GM21737 (cell line): ENCODE measurements around the gene CFB.

Source experiments
- ATAC-seq: cut with Tn5 transposase; IDR thresholded peaks from one replicate; pipeline ENCODE4 v1.9.1; 2021; ENCODE audit warnings: mild to moderate bottlenecking, moderate library complexity; ENCODE audit not compliant: unreplicated experiment

CFB gene

DNA sequence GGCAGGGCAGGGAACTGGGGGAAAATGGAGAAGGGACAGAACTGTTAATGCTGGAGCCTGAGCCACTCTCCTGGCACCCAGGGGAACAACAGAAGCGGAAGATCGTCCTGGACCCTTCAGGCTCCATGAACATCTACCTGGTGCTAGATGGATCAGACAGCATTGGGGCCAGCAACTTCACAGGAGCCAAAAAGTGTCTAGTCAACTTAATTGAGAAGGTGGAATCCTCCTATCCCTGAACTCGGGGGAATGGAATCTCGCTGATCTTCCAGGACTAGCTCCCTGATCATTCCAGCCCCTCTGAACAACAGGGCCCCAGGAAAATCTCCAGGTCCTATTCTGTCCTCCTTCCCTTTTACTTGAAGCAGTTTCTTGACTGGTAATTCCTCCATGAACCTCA, 2.0 kb downstream of the CFB start:
- no peak for ATAC-seq

DNA sequence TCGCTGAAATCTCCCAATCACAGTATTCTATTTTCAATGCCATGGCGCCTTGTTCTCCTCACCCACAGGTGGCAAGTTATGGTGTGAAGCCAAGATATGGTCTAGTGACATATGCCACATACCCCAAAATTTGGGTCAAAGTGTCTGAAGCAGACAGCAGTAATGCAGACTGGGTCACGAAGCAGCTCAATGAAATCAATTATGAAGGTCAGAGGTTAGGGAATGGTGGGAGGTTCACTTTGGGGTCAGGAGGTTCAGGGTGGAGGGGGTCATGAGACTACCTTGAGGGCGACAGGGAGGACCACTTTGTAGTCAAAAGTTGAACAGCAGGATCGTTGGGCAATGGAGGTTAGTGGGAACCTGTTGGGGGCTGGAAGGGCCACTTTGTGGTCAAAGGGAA, 2.4 kb downstream of the CFB start:
- ATAC-seq = no peak

DNA sequence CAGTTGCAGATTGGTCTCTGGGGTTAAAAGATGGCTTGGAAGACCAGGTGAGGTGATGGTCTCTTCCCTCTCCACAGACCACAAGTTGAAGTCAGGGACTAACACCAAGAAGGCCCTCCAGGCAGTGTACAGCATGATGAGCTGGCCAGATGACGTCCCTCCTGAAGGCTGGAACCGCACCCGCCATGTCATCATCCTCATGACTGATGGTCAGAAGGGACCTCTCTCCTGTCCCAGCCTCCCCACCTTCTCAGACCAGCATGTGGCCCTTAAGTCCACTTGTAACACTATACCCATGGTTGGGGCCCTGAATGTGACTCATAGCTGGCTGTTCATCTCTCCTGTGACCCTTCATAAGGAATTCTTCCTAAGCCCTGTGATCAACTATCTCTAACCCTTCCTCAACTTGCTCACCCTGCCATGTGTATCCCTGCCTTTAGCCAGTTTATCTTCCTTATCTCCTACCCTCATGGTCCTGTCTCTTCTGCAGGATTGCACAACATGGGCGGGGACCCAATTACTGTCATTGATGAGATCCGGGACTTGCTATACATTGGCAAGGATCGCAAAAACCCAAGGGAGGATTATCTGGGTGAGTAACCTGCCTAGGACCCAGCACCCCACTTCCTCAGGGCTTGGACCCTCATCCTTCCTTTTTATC, 3.0 kb downstream of the CFB start:
- no peak for ATAC-seq

DNA sequence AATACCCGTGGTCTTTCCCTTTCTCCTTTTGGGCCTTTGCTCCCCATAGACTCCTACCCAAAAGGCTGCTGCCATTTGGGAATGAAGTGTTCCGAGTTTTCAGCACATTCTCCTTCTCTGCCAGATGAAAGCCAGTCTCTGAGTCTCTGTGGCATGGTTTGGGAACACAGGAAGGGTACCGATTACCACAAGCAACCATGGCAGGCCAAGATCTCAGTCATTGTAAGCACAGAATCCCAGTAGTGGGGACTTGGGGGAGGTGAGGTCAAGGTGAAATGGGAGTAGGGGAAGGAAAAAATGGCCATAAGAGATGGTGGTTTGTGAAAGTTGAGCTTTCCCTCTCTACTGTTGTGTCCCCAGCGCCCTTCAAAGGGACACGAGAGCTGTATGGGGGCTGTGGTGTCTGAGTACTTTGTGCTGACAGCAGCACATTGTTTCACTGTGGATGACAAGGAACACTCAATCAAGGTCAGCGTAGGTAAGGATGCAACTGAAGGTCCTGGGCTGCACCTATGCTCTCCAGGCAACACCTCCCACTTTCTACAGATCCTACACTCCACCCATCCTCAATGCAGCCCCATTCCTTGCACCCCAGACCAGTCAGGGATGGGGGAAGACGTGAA, 4.1 kb downstream of the CFB start:
- ATAC-seq = no peak

DNA sequence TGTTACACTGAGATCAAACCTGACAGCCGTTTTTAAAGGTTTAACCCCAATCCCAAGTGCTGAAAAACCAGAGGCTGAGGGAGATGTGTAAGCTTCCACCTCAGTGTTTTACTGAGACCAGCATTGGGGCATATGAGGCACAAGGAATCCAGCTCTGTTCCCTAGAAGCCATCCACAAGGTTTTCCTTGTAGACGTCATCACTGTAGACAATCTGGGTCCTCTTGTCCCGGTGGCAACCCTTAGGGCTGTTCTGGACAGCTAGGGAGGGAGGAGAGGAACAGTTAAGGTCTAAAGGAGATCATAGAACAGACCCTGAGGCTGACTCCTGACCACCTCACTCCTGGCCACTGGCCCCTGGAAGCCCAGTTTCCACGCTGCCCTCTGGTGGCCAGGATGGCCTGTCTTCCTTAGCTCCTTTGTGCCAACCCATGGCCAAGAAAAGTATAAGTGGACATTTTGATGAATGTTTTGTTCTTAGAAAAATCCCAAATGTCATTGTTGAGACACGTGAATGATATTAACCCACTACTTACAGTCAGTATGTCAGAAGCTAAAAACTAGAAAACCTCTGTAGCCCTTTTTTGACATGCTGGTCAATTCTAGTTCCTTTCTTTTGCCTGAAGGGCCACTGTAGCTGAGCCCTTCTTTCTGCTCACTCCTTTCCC, 6.4 kb downstream of the CFB start:
- no peak for ATAC-seq

DNA sequence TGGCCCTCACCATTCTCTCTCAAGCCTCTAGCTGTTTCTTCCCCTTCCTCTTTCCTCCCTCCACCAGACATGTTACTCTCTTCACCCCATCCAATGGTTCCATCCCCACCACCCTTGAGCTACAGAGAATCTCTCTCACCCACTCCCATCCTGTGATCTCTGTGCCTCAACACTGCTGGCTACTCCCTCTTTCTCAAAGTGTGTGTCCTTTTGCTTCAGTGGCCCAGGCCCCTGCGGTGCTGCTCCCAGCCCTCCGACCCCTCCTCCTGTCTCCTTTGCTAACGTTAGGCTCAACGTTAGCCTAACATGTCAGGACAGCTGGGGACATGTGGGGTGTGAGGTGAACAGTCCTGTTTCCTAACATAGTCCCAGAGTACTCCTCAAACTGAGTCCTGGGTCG, 7.0 kb downstream of the CFB start:
- no peak for ATAC-seq

DNA sequence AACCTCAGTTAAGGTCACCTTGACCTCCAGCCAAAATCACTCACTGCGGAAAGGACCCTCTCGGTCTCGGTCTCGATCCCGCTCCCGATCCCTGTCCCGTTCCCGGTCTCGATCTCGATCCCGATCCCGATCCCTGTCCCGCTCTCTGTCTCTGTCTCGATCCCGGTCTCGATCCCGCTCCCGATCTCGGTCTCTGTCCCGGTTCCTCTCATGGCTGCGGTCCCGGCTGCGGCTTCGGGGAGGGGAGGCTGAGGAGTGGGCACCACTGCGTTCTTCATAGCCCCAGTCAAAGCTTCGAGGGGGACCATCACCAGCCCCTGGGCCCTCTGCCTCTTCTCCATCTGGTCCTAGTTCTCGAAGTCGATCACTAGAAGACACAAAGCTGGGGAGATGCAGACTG, 8.6 kb downstream of the CFB start:
- no peak for ATAC-seq

DNA sequence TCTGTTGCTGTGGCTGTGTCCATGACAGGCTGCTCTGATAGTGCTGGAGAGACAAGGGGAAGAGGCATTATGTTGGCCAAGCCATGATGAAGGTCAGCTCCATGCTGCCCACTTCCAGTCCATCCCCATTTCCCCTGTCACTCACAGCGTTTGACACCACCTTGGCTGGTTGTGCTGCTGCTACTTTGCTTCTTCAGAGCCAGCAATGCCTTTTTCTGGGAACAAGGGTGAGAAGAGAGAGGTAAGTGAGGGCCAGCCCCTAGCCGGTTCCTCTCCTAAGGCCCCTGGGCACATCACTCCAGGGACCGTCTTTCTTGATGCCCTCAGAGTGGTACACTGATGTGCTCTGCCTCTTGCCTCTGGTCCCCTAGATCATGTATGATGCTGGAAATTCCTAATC, 10.9 kb downstream of the CFB start:
- ATAC-seq = no peak

DNA sequence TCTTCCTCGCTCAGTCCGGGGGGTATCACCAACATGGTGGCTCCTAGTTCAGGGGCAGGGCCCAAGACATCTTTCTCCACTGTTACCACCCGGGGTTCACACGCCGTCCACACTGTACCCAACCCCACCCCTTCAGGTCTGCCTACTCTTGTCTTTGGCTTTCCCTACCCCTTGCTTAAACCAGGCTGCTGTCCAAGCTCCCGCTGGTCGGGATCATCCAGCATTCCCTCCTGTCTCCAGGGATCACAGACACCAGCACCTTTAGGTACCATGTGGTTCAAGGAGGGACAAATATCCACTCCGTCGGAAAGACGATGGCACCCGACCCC, 12.5 kb downstream of the CFB start:
- ATAC-seq = no peak

DNA sequence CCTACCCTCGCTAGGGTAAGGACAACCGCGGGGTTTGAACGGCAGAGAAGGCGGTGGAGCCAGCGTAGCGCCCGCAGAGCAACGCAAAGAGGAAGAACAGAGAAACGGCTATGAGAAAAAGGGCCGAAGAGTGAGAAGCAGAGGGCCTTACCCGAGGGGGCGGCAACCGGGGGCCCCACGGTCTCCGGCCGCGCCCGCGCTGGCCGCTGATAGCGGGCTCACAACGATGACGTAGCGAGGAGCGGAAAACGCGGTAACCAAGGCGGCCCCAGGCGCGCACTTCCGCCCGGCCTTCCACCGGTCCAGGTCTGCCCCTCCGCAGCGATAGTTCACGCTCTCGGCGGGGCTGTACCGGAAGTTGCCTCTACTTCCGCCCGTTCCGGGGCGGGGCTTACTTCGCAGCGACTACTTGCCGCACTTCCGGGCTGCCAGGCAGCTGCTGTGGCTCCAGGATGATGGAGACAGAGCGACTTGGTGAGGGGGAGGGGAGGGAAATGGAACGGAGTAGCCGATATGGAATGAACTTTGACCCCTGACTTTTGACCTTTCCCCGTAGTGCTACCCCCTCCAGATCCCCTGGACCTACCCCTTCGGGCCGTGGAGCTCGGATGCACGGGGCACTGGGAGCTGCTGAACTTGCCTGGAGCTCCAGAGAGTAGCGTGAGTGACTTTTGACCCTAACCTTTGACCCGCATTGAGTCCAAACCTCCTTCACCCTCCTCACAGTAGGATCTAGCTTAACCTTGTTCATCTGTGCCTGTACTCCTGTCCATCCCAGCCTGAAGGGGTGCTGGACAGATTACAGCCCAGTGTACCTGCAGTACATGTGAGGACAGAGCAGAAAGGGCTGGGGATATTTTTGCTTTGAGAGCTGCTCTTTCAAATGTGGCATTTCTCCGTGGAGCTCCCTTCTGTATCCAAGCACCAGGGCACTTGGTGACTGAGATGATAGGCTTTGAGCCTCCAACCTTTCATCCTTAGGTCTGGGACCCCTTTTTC, 13.1 kb downstream of the CFB start, which contains the start of the genes NELFE and SKIC2:
Gene NELFE (minus strand): TSS at position 231 of the 999 bp plus-strand sequence. CDS start 525 bp downstream, outside the sequence.
Gene SKIC2 (plus strand): TSS at position 435 of the 999 bp plus-strand sequence. CDS start 18 bp downstream, at position 453.
- ATAC-seq = peak; percentile 95

DNA sequence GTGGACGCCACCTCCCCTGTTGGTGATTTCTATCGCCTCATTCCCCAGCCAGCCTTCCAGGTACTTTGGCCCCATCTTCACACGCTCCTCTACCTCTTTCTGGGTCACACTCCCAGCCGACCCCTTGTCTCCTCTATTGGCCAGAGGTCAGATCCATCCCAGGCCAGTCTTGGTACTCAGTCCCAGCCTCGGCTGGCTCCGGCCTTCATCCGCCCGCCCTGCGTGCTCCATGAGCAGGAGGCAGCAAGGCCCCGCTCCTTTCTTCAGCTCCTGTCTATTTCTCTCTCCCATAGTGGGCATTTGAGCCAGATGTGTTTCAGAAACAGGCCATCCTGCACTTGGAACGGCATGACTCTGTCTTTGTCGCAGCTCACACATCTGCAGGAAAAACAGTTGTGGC, 15.7 kb downstream of the CFB start:
- ATAC-seq = no peak

DNA sequence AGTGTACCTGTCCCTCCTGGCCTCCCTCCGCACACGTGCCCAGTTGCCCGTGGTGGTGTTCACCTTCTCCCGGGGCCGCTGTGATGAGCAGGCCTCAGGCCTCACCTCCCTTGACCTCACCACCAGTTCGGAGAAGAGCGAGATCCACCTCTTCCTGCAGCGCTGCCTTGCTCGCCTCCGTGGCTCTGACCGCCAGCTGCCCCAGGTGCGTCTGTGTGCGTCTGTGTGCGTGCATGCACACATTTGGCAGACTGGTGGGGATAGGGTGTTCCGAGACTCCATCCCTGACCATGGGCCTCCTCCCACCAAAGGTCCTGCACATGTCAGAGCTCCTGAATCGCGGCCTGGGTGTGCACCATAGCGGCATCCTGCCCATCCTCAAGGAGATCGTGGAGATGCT, 18.0 kb downstream of the CFB start:
- ATAC-seq = no peak

DNA sequence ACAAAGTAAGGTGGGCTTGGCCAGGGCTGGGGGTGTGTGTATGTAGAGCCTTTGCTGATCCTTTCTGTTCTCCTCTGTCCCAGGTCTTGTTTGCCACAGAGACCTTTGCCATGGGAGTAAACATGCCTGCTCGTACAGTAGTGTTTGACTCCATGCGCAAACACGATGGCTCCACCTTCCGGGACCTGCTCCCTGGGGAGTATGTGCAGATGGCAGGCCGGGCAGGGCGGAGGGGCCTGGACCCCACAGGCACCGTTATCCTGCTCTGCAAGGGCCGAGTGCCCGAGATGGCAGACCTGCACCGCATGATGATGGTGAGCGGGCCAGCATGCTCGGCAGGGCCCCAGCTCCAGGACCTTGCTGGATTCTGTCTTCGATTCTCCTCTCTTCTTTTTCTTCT, 19.8 kb downstream of the CFB start:
- no peak for ATAC-seq

DNA sequence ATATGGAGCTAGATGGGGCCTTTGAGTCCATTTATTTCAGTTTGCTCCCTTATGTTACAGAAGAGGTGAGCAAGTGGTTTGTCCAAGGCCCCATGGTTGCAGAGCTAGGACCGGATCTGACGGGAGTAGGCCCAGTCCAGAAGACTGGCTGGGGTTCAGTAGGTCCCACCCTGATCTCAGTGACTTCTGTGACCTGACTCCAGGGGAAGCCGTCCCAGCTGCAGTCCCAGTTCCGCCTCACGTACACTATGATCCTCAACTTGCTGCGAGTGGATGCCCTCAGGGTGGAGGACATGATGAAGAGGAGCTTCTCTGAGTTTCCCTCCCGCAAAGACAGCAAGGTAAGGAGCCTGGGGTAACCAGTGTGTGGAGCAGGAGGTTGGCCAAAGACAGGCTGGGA, 20.6 kb downstream of the CFB start:
- ATAC-seq = no peak

DNA sequence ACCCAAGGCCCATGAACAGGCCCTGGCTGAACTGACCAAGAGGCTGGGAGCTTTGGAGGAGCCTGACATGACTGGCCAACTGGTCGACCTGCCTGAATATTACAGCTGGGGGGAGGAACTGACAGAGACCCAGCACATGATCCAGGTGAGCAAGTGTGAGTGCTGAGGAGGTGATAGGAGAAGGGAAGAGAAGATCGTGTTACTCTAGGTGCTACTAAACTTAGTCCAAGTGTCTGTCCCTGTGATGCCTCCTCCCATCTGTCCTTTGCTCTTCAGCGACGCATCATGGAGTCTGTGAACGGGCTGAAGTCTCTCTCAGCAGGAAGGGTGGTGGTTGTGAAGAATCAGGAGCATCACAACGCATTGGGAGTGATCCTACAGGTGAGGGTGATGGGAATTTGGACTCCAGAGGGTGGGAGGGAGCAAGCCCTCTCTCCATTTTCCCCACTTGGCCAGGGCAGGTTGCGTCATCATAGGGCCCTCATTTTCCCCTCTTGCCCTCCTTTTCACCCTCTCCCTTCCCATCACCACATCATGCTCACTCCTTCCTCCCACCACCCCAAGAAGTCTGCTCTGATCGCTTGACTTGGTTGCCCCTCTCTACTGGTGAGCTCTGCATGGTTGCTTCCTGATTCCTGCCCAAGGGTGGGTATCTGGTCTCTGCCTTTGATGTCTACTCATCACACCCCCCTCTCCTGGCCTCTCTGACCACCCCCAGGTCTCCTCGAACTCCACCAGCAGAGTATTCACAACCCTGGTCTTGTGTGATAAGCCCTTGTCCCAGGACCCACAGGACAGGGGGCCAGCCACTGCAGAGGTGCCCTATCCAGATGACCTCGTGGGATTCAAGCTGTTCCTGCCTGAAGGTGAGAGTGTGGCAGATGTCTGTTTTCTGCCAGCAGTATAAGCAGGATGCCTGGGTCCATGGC, 21.4 kb downstream of the CFB start:
- ATAC-seq = no peak

DNA sequence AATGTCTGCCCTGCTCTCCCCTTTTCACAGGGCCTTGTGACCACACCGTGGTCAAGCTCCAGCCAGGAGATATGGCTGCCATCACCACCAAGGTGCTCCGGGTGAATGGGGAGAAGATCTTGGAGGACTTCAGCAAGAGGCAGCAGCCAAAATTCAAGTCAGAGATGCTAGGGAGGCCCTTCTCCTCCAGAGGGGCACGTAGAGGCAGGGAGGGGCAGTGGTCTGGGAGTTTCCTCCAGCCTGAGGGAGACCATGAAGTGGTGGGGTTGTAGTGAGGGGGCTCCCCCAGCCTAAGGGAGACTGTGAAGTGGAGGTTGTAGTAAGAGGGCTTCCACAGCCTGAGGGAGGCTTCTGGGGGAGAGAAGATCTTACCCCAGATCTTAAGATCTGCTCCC, 22.0 kb downstream of the CFB start:
- no peak for ATAC-seq

DNA sequence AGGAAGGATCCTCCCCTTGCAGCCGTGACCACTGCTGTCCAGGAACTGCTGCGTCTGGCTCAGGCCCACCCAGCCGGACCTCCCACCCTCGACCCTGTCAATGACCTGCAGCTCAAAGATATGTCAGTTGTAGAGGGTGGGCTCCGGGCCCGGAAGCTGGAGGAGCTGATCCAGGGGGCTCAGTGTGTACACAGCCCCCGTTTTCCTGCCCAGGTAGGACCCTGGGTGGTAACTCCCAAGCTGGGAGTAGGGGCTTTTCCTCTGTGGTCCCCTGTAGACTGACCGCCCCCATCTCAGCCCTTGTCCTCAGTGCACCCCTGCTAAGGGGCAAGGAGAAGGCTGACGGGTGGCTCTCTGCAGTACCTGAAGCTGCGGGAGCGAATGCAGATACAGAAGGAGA, 22.4 kb downstream of the CFB start:
- ATAC-seq = no peak

DNA sequence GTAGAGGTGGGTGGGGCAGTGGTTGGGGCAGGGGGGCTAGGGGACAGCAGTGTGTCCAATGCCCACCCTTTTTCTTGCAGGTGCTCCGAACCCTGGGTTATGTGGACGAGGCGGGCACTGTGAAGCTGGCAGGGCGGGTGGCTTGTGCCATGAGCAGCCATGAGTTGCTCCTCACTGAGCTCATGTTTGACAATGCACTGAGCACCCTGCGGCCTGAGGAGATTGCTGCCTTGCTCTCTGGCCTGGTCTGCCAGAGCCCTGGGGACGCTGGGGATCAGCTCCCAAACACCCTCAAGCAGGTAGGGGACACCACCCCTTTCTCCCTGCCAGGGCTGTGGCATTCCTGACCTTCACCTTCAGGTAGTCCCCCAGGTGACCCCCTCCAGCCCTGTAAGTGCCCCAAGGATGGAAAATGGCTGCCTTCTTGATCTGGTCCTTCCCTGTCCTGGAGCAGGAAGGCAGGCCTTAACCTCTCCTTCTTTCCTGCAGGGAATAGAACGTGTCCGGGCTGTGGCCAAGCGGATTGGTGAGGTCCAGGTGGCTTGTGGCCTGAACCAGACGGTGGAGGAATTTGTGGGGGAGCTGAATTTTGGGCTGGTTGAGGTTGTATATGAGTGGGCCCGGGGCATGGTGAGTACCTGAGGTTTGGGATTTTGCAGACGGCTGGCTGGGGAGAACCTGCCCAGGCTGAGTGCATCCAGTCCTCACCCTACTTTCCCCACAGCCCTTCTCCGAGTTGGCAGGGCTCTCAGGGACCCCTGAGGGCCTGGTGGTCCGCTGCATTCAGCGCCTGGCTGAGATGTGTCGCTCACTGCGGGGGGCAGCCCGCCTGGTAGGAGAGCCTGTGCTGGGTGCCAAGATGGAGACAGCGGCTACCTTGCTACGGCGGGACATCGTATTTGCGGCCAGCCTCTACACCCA, 23.2 kb downstream of the CFB start:
- ATAC-seq = no peak
